ENCODE data around the gene GTPBP3. TPM values are rescaled to one million over a fixed set of nuclear protein-coding genes. Genes with fewer than 3 reads are reported as not detected.
"Not testable (repeated sequence)": the region's sequence is repeated elsewhere in the genome, so short reads cannot be mapped to it uniquely, and the experiment has no call there.

Gene GTPBP3
- total and polyA plus RNA-seq, 2 of the 13 experiments (the other 11 are each of a cell fraction or from before 2014, with no cell fraction given) = 17.5 to 30.0 TPM

DNA sequence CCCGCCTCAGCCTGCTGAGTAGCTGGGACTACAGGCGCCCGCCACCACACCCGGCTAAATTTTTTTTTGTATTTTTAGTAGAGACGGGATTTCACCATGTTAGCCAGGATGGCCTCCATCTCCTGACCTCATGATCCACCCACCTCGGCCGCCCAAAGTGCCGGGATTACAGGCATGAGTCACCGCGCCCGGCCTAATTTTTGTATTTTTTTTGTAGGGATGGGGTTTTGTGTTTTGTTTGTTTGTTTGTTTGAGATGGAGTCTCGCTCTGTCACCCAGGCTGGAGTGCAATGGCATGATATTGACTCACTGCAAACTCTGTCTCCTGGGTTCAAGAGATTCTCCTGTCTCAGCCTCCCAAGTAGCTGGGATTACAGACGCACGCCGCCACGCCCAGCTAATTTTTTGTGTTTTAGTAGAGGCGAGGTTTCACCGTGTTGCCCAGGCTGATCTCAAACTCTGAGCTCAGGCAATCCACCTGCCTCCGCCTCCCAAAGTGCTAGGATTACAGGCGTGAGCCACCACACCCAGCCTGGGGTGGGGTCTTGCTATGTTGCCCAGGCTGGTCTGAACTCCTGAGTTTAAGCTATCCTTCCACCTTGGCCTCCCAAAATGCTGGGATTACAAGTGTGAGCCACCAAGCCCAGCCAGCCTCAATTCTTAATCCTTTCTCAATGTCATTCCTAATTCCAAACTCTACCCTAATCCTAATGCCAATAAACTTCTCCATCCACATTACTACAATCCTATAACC lies 26.7 kb downstream of the GTPBP3 start:
- H3K4me1 ChIP-seq (ENCODE audit: insufficient read depth, low read length); H3K79me2 ChIP-seq (ENCODE audit: insufficient read depth, low read length); CTCF ChIA-PET (ENCODE audit: low intra/inter-chr PET ratio, low total read pairs); POLR2A ChIA-PET; H3K4me2 ChIP-seq (ENCODE audit: low read depth, low read length); BruUV-seq (replicated peaks); H3K9me3 ChIP-seq (ENCODE audit: low read length); FAIRE-seq; H4K20me1 ChIP-seq (ENCODE audit: insufficient read depth, low read length); H3K36me3 ChIP-seq (replicated peaks in 1 of 2; ENCODE audit: control insufficient read depth in 1 of 2, insufficient read depth in 2 of 2, low read length in 2 of 2); H2AFZ ChIP-seq (ENCODE audit: low read length); H3K9ac ChIP-seq (ENCODE audit: insufficient read depth, low read depth, low read length); ATAC-seq; in situ Hi-C loops (cut with HindIII; ENCODE audit: extremely low pct_ligation_motif_present, low pct_unique_long_range_greater_than_20kb); DNase-seq (ENCODE audit: low spot score); intact Hi-C loops (cut with micrococcal nuclease; ENCODE audit: unreplicated experiment); H3K4me3 ChIP-seq (replicated peaks in 1 of 3; ENCODE audit: insufficient read depth in 1 of 3, low read depth in 2 of 3, low read length in 3 of 3); H3K27ac ChIP-seq (ENCODE audit: extremely low read length, insufficient read depth, low read length): not testable (repeated sequence)
- H3K27me3 ChIP-seq (ENCODE audit: control insufficient read depth in 1 of 2, insufficient read depth in 2 of 2, low read length in 2 of 2) = peaks cover 0 to 12% of the 10 kb centered on the region in 2 experiments; a peak in 3 of 5 replicates
- WGBS (ENCODE audit: low lambda C conversion rate) = 50% methylated on average over 20 of the region's 20 CpGs
- peak; percentile 37; the same call in 1 of the 2 replicates for TF ChIP-seq ZNF121 (CRISPR knock-in tag; IDR thresholded peaks at IDR 0.05)

GRCh38 chr19:17365361-17365760 lies 28.0 kb downstream of the GTPBP3 start:
- ChIA-PET CTCF (ENCODE audit: low intra/inter-chr PET ratio, low total read pairs) (no interaction called here), POLR2A (no interaction called here)
- Histone ChIP-seq H2AFZ (ENCODE audit: low read length) (no peak overlapping the region), H3K4me2 (ENCODE audit: low read depth, low read length) (no peak overlapping the region), H3K27ac (ENCODE audit: extremely low read length, insufficient read depth, low read length) (no peak overlapping the region), H3K9ac (ENCODE audit: insufficient read depth, low read depth, low read length) (no peak overlapping the region), H3K9me3 (ENCODE audit: low read length) (no peaks in the 10 kb centered on the region), H3K36me3 (replicated peaks in 1 of 2; ENCODE audit: control insufficient read depth in 1 of 2, insufficient read depth in 2 of 2, low read length in 2 of 2) (no peaks in the 10 kb centered on the region), H4K20me1 (ENCODE audit: insufficient read depth, low read length) (no peaks in the 10 kb centered on the region), H3K27me3 (ENCODE audit: control insufficient read depth in 1 of 2, insufficient read depth in 2 of 2, low read length in 2 of 2) (peaks cover 0 to 12% of the 10 kb centered on the region in 2 experiments; a peak in 3 of 5 replicates), H3K79me2 (ENCODE audit: insufficient read depth, low read length) (no peaks in the 10 kb centered on the region), H3K4me3 (replicated peaks in 1 of 3; ENCODE audit: insufficient read depth in 1 of 3, low read depth in 2 of 3, low read length in 3 of 3) (no peak overlapping the region), H3K4me1 (ENCODE audit: insufficient read depth, low read length) (no peaks in the 10 kb centered on the region)
- no peak for ATAC-seq
- intact Hi-C loops (cut with micrococcal nuclease; ENCODE audit: unreplicated experiment) = no loop called here
- FAIRE-seq = no peak
- in situ Hi-C loops (cut with HindIII; ENCODE audit: extremely low pct_ligation_motif_present, low pct_unique_long_range_greater_than_20kb) = no loop called here
- no peak for DNase-seq (ENCODE audit: low spot score)
- 72% methylated on average over 16 of the region's 22 CpGs for WGBS (ENCODE audit: low lambda C conversion rate)
- TF ChIP-seq RFX1 (IDR thresholded peaks at IDR 0.05) (no peak), ZNF639 (CRISPR knock-in tag; conservative IDR thresholded peaks at IDR 0.05) (no peak), SOX6 (IDR thresholded peaks at IDR 0.05) (no peak), SOX6 (CRISPR knock-in tag; IDR thresholded peaks at IDR 0.05) (no peak), ZNF17 (CRISPR knock-in tag; IDR thresholded peaks at IDR 0.05) (no peak), ZNF549 (CRISPR knock-in tag; IDR thresholded peaks at IDR 0.05) (no peak), RARG (CRISPR knock-in tag; IDR thresholded peaks at IDR 0.05; ENCODE audit: low read depth) (no peak)
- TF ChIP-seq, protein P1, sequence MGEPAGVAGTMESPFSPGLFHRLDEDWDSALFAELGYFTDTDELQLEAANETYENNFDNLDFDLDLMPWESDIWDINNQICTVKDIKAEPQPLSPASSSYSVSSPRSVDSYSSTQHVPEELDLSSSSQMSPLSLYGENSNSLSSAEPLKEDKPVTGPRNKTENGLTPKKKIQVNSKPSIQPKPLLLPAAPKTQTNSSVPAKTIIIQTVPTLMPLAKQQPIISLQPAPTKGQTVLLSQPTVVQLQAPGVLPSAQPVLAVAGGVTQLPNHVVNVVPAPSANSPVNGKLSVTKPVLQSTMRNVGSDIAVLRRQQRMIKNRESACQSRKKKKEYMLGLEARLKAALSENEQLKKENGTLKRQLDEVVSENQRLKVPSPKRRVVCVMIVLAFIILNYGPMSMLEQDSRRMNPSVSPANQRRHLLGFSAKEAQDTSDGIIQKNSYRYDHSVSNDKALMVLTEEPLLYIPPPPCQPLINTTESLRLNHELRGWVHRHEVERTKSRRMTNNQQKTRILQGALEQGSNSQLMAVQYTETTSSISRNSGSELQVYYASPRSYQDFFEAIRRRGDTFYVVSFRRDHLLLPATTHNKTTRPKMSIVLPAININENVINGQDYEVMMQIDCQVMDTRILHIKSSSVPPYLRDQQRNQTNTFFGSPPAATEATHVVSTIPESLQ (CRISPR knock-in tag; conservative IDR thresholded peaks at IDR 0.05) = no peak
- TF ChIP-seq, protein P2, sequence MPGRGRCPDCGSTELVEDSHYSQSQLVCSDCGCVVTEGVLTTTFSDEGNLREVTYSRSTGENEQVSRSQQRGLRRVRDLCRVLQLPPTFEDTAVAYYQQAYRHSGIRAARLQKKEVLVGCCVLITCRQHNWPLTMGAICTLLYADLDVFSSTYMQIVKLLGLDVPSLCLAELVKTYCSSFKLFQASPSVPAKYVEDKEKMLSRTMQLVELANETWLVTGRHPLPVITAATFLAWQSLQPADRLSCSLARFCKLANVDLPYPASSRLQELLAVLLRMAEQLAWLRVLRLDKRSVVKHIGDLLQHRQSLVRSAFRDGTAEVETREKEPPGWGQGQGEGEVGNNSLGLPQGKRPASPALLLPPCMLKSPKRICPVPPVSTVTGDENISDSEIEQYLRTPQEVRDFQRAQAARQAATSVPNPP (CRISPR knock-in tag; IDR thresholded peaks at IDR 0.05) = no peak
- BruUV-seq (replicated peaks) = no TSS peak
